KOPT-K1 (cell line): ENCODE results near the gene ZNF862.

Experiments used
- H3K27ac ChIP-seq: fragments of 200-600 bp; sonication (generic); 2 replicates; pipeline ENCODE4 v1.5.1; 2016; ENCODE audit warnings: antibody characterized with exemption, mild to moderate bottlenecking, low read depth, low read length; ENCODE audit not compliant: poor library complexity, severe bottlenecking
- H3K36me3 ChIP-seq: fragments of 200-600 bp; sonication (generic); 2 replicates; pipeline ENCODE4 v1.5.1; 2017; ENCODE audit warnings: antibody characterized with exemption, mild to moderate bottlenecking, low read length, moderate library complexity; ENCODE audit not compliant: insufficient read depth
- H3K9me3 ChIP-seq: fragments of 200-600 bp; sonication (generic); 2 replicates; pipeline ENCODE4 v1.5.1; 2017; ENCODE audit warnings: antibody characterized with exemption, low read length, mild to moderate bottlenecking; ENCODE audit not compliant: insufficient read depth, poor library complexity, severe bottlenecking

Gene ZNF862

DNA sequence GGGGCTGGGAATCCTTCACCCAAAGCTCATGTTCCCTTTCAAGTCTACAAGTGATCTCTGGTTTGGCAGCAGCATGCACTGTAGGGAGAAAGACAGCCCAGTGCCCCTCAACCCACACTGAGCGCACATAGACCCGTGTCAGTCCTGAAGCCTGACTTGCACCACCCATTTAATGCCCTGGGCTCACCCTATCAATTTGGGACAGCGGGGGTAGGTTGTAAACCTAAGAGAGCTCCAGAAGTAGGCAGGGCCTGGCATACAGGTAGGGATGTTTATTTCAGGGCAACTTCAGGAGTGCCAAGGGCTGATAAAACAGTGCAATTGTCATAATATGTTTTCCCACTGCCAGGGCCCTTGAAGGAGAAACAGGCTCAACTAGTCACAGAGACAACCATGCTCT is 32.1 kb downstream of the ZNF862 start:
- Histone ChIP-seq H3K9me3 (no peaks in the 10 kb centered on the region), H3K27ac (no peak overlapping the region), H3K36me3 (no peaks in the 10 kb centered on the region)

DNA sequence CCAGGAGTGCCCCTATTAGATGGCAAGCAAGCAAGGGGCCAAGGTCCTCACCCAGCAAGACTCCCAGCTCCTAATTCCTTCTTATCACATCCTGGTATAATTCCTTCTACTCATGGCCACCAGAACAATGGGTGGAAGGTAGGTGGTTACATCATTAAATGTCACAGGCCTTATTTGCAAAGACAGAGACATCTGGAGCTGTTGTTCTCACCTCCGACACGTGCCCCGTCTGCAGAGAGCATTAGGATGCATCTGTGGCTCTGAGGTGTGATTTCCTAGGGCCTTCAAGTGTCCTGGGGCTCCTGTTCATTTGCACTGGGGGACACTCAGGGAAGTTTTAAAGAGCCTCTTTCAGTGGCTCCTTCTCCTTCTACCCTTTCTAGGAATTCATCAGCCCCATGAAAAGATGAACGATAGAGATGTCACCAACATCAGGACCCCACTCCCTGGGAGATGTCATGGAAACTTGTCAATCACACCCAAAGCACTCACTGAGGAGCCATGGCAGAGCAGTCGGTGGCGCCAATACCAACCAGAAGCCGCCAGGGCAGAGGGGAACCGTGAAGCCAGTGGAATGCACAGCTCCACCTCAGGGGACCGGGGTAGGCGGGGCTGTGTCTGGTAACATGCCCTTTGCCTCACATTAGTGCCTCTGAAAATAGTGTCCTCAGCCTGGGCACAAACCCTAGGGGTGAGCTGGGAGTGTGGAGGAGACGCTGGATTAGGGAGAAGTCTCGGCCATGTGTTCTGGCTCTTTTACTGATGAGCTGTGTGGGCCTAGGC is 32.7 kb downstream of the ZNF862 start:
- H3K36me3 ChIP-seq: no peaks in the 10 kb centered on the region
- H3K27ac ChIP-seq: no peak overlapping the region
- H3K9me3 ChIP-seq: no peaks in the 10 kb centered on the region

DNA sequence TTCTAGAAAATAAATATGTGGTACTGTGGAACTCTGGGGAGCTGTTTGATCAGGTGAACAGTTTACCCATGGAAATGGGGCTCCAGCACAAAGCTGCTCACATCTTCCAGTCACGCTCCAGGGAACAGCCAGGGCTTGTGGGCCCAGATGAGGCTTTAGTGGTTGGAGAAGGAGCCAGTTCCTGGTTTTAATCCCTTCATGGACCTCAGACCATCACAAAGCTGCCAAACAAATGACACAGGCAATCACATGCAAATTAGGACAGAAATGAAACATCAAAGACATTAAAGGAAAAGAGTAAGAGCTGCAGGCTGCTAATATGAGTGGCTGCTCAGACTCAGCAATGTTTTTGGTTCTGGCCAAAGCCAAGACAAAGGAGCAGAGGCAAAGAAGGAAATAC is 33.4 kb downstream of the ZNF862 start:
- Histone ChIP-seq H3K27ac (no peak overlapping the region), H3K36me3 (no peaks in the 10 kb centered on the region), H3K9me3 (no peaks in the 10 kb centered on the region)

DNA sequence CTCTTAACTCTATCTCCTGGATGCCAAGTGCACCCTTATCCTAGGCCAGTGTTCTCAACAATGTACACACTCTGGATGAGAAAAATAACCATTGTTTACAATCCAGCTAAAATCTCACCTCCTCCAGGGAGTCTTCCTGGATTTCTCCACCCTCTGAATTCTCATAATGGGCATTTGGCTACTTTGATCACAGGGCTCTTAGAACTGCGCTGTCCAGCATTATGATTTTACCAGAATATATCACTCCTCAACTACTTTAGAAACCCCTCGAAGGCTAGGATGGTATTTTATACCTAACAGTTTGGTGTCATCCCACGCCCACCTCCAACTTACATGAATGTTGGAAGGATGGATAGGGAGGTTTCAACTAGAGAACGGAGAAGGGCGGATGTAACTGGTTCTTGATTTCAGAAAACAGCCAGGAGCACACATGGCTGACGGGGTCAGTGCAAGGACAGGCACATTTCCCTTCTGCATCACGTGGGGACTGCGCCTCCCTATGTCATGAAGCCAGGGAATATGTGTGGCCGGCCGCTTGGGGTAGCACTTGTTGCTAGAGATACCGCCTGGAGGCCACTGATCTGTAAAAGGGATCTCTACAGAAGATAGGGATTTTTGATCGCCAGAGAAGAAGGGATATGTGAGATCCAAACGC is 34.4 kb downstream of the ZNF862 start:
- Histone ChIP-seq H3K9me3 (no peaks in the 10 kb centered on the region), H3K36me3 (no peaks in the 10 kb centered on the region), H3K27ac (no peak overlapping the region)

DNA sequence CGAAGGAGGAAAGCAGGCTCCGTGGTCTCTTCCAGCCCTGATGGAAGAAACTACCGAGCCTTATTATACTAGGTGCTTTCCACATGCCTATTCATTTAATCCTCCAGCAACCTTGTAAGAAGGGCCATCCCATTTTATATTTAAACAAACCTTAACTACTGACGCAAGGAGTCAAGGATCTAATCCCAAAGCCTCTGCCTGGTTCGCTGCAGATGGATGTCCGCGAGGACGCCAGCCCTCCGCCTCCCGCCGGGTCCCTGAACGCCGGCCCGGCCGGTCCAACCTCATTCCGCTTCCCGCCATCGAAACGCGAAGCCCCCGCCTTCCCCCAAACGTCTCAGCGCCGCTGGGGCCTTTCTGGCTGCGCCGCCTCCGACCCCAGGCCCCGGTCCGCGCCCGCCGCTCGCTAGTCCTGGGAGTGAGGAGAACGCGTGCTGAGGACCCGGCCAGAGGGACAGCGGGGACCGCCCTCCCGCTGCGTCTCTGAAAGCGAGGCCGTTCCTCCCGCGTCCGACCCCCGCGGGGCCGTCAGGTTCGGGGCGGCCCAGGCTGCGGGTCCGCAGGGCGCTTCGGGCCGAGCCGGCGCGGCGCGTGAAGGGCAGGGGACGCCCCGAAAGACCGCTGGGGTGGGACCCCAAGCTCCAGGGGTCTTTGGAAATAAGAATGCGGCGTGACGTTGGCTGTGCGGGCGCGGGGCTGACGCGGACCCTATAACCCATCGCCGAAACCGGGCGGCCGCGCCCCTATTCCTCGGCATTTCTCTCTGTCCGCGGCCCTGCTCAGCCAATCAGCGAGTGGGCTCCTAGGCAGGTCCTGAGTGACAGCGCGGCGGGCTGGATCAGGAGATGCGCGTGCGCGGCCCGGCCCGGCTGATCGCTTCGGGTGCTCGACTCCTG is 35.1 kb downstream of the ZNF862 start, which contains the start of gene ATP6V0E2:
ATP6V0E2 (plus strand) TSS at position 896 of the 896 bp plus-strand sequence. CDS start 97 bp downstream, outside the sequence.
- Histone ChIP-seq H3K9me3 (no peaks in the 10 kb centered on the region), H3K27ac (peak within 1 kb of the TSS; percentile 11), H3K36me3 (no peaks in the 10 kb centered on the region)

DNA sequence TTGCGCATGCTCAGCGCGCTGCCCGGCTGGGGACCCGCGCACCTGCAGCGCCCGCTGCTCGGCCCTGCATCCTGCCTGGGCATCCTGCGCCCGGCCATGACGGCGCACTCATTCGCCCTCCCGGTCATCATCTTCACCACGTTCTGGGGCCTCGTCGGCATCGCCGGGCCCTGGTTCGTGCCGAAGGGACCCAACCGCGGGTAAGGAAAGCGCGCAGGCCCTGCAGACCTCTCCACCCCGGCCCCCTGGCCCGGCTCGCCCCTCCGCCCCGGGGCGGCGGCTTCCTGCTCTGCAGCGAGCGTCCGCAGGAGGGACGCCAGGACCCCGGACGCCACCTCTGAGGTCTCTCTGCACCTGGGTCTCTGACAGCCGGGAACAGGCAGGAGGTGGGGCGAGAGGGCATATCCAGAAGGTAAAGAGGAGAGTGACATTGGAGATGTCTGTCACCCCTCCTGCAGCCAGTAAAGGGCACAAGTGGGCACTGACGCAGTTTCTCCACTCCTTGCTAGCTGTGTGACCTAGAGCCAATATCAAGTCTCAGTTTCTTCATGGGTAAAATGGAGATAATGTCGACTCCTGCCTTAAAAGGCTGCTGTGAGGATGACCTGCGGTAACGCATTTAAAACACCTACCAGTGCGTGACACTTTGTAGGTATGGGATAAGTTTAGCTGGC is 35.9 kb downstream of the ZNF862 start:
- Histone ChIP-seq H3K36me3 (no peaks in the 10 kb centered on the region), H3K27ac (peak overlapping the region; percentile 11), H3K9me3 (no peaks in the 10 kb centered on the region)

DNA sequence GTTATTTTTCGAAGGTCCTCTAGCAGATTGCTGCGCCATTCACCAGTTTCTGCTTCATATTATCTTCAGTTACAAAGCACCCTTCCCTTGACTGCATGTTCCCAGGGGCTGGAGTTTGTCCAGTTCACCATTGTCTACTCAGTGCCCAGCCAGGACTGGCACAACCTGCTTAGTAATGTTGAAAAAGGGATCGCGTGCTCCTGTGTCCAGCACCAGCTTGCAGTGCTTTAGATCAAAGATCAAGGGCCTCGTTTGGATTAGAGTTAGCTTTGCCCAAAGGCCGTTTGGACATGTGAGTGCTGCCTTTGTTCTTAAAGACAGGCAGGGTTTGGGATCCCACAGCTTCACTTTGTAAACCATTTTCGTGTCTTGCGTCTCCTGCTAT is 36.5 kb downstream of the ZNF862 start:
- Histone ChIP-seq H3K27ac (no peak overlapping the region), H3K36me3 (no peaks in the 10 kb centered on the region), H3K9me3 (no peaks in the 10 kb centered on the region)

DNA sequence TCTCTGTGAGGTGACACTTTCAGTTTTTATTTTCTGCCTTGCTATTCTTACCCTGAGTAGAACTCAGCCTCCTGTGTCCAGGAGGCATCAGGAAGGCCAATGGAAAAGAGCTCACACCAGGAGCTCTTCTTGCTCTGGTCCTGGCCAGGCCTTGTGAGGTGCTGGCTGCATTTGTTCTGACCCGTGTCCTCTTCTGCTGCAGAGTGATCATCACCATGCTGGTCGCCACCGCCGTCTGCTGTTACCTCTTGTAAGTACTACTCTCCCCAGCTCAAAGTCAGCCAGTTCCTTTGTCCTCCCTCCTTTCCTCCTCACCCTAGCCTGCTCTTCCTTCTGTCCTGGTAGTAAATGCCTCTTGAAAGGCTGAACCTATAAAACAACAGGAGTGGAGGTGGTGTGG is 37.2 kb downstream of the ZNF862 start:
- H3K9me3 ChIP-seq: no peaks in the 10 kb centered on the region

DNA sequence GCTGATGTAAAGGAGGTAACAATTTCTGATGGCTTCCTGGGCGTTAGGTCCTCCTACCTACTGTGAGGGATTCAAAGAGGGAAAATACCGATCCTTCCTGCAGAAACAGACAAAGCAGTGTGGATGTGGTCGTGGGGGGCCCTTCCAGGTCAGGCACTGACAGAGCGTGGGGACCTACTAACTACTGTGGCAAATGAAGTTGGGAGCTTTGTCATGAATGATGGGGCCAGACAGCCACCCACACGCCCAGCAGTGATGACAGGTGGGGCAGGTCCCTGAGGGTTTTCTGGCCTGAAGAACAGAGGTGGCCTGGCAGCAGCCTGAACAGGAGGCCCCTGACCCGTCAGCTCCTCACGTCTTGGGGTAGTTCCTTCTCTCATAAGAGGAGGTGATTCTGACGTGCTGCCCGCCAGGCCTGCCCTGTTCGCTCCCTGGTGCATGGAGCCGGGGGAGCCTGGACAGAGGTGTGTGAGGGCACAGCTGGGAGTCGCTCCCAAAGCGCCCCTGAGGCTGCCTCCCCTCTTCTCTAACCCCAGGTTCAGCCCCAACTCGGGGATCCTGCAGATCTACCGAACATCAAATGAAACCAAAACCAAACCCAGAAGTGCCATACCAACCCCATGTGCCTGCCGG is 39.8 kb downstream of the ZNF862 start:
- Histone ChIP-seq H3K36me3 (no peaks in the 10 kb centered on the region), H3K9me3 (no peaks in the 10 kb centered on the region), H3K27ac (no peak overlapping the region)

More for the DNA sequence above, 37.2 kb downstream of the ZNF862 start:
- Histone ChIP-seq H3K36me3 (no peaks in the 10 kb centered on the region), H3K27ac (no peak overlapping the region)

DNA sequence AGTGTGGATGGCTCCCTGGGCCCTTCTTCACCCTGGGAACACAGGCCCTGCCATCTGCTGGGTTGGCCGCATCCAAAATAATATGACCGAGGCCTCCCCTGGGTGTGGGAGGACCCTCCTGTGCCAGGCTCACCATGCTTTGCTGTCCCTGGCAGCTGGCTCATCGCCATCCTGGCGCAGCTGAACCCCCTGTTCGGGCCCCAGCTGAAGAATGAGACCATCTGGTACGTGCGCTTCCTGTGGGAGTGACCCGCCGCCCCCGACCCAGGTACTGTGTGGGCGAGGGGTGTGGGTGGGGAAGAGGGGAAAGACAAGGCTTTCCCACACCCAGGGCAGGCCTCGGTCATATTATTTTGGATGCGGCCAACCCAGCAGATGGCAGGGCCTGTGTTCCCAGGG is 40.3 kb downstream of the ZNF862 start:
- no peaks in the 10 kb centered on the region for H3K36me3 ChIP-seq
- no peaks in the 10 kb centered on the region for H3K9me3 ChIP-seq
- no peak overlapping the region for H3K27ac ChIP-seq

DNA sequence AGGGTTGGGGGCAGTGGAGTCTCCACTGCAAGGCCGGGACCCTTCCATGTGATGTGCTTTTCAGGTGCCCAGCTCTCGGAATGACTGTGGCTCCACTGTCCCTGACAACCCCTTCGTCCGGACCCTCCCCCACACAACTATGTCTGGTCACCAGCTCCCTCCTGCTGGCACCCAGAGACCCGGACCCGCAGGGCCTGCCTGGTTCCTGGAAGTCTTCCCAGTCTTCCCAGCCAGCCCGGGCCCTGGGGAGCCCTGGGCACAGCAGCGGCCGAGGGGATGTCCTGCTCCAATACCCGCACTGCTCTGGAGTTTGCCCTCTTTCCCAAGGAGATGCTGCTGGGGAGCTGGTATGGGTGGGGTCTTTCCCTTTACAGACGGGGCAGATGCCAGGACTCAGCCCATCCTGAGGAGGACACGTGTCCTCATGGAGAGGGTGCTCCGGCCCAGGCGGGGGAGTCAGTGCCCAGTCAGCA is 41.1 kb downstream of the ZNF862 start:
- Histone ChIP-seq H3K9me3 (no peaks in the 10 kb centered on the region), H3K27ac (no peak overlapping the region), H3K36me3 (no peaks in the 10 kb centered on the region)

DNA sequence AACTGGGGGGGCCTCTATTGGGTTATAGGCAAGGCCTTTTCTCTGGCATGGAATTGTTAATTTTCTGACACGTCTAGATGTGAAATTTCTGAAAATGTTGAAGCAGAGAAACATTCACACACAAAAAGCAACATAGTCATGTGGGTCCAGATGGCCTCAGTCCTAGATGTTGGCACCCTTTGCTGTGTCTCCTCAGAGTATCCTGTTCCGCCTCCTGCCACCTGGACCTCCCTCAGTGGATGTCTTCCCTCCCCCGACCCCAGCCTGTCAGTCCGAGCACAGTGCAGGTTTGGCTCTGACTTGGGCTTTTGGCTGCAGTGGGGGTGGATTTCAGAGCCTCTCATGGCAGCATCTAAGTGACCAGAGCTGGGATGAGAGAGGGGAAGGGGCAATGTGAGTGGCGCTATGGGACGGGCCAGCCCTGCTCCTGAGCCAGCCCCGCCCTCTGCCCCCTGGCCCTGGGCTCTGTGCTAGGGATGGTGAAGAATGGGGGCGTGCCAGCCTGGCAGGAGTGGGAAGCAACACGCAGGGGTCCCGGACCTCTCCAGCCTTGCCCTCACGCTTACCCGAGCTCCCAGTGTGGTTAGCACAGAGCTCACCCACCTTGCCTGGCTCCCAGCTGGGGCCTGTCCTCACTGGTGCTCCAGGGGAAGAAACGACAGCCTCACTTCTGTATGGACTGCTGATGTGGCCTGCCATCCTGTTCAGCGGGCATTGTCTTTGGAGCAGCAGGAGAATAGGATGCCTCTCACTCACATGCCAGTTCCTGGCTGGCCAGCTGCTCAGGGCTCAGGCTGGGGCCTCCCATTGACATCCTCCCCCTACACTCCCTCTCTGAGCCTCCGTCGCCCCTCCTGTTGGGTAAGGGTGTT is 41.8 kb downstream of the ZNF862 start:
- no peaks in the 10 kb centered on the region for H3K36me3 ChIP-seq
- H3K9me3 ChIP-seq: no peaks in the 10 kb centered on the region

DNA sequence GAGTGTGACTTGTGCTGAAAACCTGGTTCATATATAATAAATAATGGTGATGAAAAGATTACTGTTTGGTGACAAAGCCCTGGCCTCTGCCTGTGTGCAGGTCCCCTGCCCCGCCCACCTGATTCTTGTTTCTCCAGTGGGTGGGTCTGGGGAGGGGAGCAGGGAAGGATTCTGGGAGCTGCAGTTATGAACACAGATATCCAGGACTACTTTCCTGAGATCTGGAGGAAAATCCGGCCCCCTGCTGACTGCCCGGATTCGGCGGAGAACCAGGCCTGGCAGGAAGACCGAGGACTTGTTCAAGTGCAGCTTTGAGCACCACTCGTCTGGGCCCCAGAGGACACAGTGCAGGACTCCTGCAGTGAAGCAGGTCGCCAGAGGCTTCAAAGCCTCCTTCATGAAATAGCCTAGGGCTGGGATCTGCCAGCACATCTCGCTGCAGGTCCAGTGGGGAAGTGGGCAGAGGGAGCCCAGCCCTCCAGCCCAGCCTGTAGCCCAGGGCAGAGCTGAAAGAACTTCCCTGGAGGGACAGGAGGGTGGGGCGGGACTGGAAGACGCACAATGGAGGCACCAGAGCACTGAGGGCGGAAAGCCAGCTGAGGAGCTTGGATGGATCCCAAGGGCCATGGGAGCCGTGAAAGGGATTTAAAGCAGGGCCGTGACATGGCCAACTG is 42.6 kb downstream of the ZNF862 start:
- no peaks in the 10 kb centered on the region for H3K36me3 ChIP-seq
- H3K9me3 ChIP-seq: no peaks in the 10 kb centered on the region
- no peak overlapping the region for H3K27ac ChIP-seq

More for the DNA sequence above, 41.8 kb downstream of the ZNF862 start:
- H3K27ac ChIP-seq: no peak overlapping the region
